Suprapubic skin (tissue), 3 donors: ENCODE results near the gene KIAA2012.

Source experiments
- POLR2AphosphoS5 ChIP-seq, 3 donors: sonication (generic); formaldehyde crosslinking; IDR thresholded peaks; one replicate each; pipeline ENCODE4 v1.6.1; 2017; ENCODE audit warnings: antibody characterized with exemption in 3 of 3
- TF ChIP-seq, protein P1 (sequence below), 2 donors: fragments of 200-600 bp in 1 of 2; fragments of 450-650 bp in 1 of 2; sonication (generic) in 1 of 2; IDR thresholded peaks; one replicate each; pipeline ENCODE4 v1.5.1; 2016 to 2019; ENCODE audit warnings: antibody characterized with exemption in 2 of 2, mild to moderate bottlenecking in 1 of 2, moderate library complexity in 1 of 2

DNA sequence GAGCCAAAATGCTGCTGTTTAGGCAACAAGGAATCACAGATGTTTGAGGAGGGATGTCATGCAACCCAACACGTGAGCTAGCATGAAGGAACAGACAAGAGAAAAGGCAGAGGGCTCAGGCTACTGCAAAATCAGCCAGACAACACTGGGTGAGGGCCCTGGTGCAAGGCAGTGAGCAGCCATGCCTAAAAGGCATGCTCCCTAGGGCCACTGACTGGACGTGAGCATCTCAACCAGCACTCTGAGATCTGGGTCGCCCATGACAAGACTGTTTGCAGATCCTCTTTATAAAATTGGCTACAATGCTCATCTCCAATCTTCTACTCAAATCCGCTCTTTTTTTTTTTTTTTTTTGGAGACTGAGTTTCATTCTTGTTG is 49.1 kb downstream of the KIAA2012 start:
- no peak for TF ChIP-seq POLR2AphosphoS5 (IDR thresholded peaks at IDR 0.05)
- TF ChIP-seq, protein P1, sequence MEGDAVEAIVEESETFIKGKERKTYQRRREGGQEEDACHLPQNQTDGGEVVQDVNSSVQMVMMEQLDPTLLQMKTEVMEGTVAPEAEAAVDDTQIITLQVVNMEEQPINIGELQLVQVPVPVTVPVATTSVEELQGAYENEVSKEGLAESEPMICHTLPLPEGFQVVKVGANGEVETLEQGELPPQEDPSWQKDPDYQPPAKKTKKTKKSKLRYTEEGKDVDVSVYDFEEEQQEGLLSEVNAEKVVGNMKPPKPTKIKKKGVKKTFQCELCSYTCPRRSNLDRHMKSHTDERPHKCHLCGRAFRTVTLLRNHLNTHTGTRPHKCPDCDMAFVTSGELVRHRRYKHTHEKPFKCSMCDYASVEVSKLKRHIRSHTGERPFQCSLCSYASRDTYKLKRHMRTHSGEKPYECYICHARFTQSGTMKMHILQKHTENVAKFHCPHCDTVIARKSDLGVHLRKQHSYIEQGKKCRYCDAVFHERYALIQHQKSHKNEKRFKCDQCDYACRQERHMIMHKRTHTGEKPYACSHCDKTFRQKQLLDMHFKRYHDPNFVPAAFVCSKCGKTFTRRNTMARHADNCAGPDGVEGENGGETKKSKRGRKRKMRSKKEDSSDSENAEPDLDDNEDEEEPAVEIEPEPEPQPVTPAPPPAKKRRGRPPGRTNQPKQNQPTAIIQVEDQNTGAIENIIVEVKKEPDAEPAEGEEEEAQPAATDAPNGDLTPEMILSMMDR (IDR thresholded peaks at IDR 0.05) = no peak
